Measurements from ENCODE around the gene FECH. TPM values are rescaled to one million over a fixed set of nuclear protein-coding genes. Genes with fewer than 3 reads are reported as not detected.
A peak's percentile ranks its signal among the peaks of the same experiment; 100 is the strongest.

FECH gene
- total and polyA plus RNA-seq, 10 donors: 4.3 to 85.9 (median 20.2) TPM

- Histone ChIP-seq H3K36me3 (peaks cover 0 to 10% (median 0%) of the 10 kb centered on the region in 6 donors), H3K27ac (peak overlapping the region in 6 of 8 donors; percentile 78 to 88 (median 86)), H3K27me3 (replicated peaks in 1 of 7) (no peaks in the 10 kb centered on the region), H3K4me1 (peaks cover 10 to 25% (median 18%) of the 10 kb centered on the region in 6 donors), H3K4me3 (peak overlapping the region in 6 of 8 donors; percentile 74 to 91 (median 80)), H3K9me3 (no peaks in the 10 kb centered on the region)
- DNase-seq: no peak
- intact Hi-C loops (cut with DNase I; ENCODE audit: low total_unique reads): no loop called here
- 80 to 91% (median 84%) methylated on average over 12 of the region's 12 CpGs for WGBS, 5 donors
- TF ChIP-seq, protein P1, sequence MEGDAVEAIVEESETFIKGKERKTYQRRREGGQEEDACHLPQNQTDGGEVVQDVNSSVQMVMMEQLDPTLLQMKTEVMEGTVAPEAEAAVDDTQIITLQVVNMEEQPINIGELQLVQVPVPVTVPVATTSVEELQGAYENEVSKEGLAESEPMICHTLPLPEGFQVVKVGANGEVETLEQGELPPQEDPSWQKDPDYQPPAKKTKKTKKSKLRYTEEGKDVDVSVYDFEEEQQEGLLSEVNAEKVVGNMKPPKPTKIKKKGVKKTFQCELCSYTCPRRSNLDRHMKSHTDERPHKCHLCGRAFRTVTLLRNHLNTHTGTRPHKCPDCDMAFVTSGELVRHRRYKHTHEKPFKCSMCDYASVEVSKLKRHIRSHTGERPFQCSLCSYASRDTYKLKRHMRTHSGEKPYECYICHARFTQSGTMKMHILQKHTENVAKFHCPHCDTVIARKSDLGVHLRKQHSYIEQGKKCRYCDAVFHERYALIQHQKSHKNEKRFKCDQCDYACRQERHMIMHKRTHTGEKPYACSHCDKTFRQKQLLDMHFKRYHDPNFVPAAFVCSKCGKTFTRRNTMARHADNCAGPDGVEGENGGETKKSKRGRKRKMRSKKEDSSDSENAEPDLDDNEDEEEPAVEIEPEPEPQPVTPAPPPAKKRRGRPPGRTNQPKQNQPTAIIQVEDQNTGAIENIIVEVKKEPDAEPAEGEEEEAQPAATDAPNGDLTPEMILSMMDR (IDR thresholded peaks at IDR 0.05 in 8 of 11, conservative IDR thresholded peaks at IDR 0.05 in 3 of 11): no peak
- no peak for TF ChIP-seq POLR2A (IDR thresholded peaks at IDR 0.05)
- no peak for TF ChIP-seq POLR2AphosphoS5 (IDR thresholded peaks at IDR 0.05)
Observed at GRCh38 chr18:57587098-57587661, 678 bp upstream of the FECH start.

GRCh38 chr18:57585855-57586250 is 649 bp downstream of the FECH start:
- no peaks in the 10 kb centered on the region for H3K9me3 ChIP-seq
- 16 to 29% (median 20%) methylated on average over 6 to 8 of the region's 8 CpGs for WGBS, 5 donors
- intact Hi-C loops (cut with DNase I; ENCODE audit: low total_unique reads): no loop called here
- H3K4me3 ChIP-seq: peak overlapping the region; percentile 60 to 91 (median 78)
- H3K4me1 ChIP-seq: peaks cover 10 to 37% (median 28%) of the 10 kb centered on the region in 6 donors
- no peak for DNase-seq
- H3K27me3 ChIP-seq (replicated peaks in 1 of 7): no peaks in the 10 kb centered on the region
- peaks cover 0 to 10% (median 0%) of the 10 kb centered on the region in 6 donors for H3K36me3 ChIP-seq
- TF ChIP-seq, protein P1 (IDR thresholded peaks at IDR 0.05 in 8 of 11, conservative IDR thresholded peaks at IDR 0.05 in 3 of 11): no peak
- TF ChIP-seq POLR2A (IDR thresholded peaks at IDR 0.05) (no peak), POLR2AphosphoS5 (IDR thresholded peaks at IDR 0.05) (no peak)
- H3K27ac ChIP-seq: peak overlapping the region; percentile 71 to 88 (median 84)

- peaks cover 0 to 10% (median 0%) of the 10 kb centered on the region in 6 donors for H3K36me3 ChIP-seq
- peak overlapping the region in 6 of 8 donors; percentile 74 to 91 (median 80) for H3K4me3 ChIP-seq
- no peaks in the 10 kb centered on the region for H3K9me3 ChIP-seq
- 71 to 82% (median 78%) methylated on average over 9 of the region's 9 CpGs for WGBS, 5 donors
- no peaks in the 10 kb centered on the region for H3K27me3 ChIP-seq (replicated peaks in 1 of 7)
- H3K27ac ChIP-seq: no peak overlapping the region
- no peak for TF ChIP-seq POLR2AphosphoS5 (IDR thresholded peaks at IDR 0.05)
- no peak for TF ChIP-seq POLR2A (IDR thresholded peaks at IDR 0.05)
- TF ChIP-seq, protein P1 (IDR thresholded peaks at IDR 0.05 in 8 of 11, conservative IDR thresholded peaks at IDR 0.05 in 3 of 11): no peak
- H3K4me1 ChIP-seq: peaks cover 10 to 41% (median 32%) of the 10 kb centered on the region in 6 donors
- DNase-seq: no peak
- intact Hi-C loops (cut with DNase I; ENCODE audit: low total_unique reads): no loop called here
Observed at GRCh38 chr18:57585421-57585820, 1.1 kb downstream of the FECH start.

DNA sequence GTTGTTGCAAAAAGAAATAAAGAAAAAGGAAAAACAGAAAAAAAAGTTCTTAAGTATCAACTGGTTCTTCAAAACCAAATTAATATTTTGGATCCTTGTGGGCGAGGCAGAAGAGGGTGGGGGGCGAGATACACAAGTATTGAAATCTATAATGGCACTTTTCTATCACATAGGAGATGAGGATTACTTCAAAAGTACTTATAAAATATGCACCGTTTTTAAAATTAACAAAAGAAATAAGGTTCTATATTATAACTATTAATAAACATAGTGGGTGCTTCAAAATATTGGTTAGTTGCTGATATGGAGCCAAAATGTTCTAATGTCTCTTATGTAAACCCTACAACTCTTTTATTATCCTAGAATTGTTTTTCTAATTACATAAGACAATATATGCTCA is 2.1 kb downstream of the FECH start:
- Histone ChIP-seq H3K27me3 (replicated peaks in 1 of 7) (no peaks in the 10 kb centered on the region), H3K36me3 (peaks cover 0 to 17% (median 0%) of the 10 kb centered on the region in 6 donors), H3K4me3 (no peak overlapping the region), H3K4me1 (peaks cover 10 to 51% (median 36%) of the 10 kb centered on the region in 6 donors), H3K27ac (no peak overlapping the region), H3K9me3 (no peaks in the 10 kb centered on the region)
- DNase-seq: no peak
- intact Hi-C loops (cut with DNase I; ENCODE audit: low total_unique reads): no loop called here
- TF ChIP-seq, protein P1 (IDR thresholded peaks at IDR 0.05 in 8 of 11, conservative IDR thresholded peaks at IDR 0.05 in 3 of 11): no peak
- no peak for TF ChIP-seq POLR2AphosphoS5 (IDR thresholded peaks at IDR 0.05)
- no peak for TF ChIP-seq POLR2A (IDR thresholded peaks at IDR 0.05)
- 94 to 98% (median 96%) methylated on average over 3 of the region's 3 CpGs for WGBS, 5 donors

All from spleen (tissue), 11 donors.